GM12891 (cell line): Measurements from ENCODE around the gene TSC22D1.

Experiments
- POLR2A ChIP-seq: IDR thresholded peaks from 2 replicates; pipeline ENCODE4 v1.6.1; 2011; ENCODE audit warnings: low read depth, low read length, control low read depth
- POLR2AphosphoS5 ChIP-seq: IDR thresholded peaks from 2 replicates; pipeline ENCODE4 v1.6.1; 2011; ENCODE audit warnings: low read depth, low read length, control low read depth

GRCh38 chr13:44438234-44438579, 137.9 kb downstream of the TSC22D1 start:
- TF ChIP-seq POLR2A (no peak), POLR2AphosphoS5 (no peak)
